ENCODE results near the gene SLC7A4. TPM values are rescaled to one million over a fixed set of nuclear protein-coding genes. Genes with fewer than 3 reads are reported as not detected.
"Not testable (repeated sequence)": the region's sequence is repeated elsewhere in the genome, so short reads cannot be mapped to it uniquely, and the experiment has no call there.

The SLC7A4 gene
- total and polyA plus RNA-seq, 10 of the 15 experiments (the other 5 are each of a cell fraction or from before 2014, with no cell fraction given): 0.06 to 0.25 (median 0.14) TPM; not detected in 6

DNA sequence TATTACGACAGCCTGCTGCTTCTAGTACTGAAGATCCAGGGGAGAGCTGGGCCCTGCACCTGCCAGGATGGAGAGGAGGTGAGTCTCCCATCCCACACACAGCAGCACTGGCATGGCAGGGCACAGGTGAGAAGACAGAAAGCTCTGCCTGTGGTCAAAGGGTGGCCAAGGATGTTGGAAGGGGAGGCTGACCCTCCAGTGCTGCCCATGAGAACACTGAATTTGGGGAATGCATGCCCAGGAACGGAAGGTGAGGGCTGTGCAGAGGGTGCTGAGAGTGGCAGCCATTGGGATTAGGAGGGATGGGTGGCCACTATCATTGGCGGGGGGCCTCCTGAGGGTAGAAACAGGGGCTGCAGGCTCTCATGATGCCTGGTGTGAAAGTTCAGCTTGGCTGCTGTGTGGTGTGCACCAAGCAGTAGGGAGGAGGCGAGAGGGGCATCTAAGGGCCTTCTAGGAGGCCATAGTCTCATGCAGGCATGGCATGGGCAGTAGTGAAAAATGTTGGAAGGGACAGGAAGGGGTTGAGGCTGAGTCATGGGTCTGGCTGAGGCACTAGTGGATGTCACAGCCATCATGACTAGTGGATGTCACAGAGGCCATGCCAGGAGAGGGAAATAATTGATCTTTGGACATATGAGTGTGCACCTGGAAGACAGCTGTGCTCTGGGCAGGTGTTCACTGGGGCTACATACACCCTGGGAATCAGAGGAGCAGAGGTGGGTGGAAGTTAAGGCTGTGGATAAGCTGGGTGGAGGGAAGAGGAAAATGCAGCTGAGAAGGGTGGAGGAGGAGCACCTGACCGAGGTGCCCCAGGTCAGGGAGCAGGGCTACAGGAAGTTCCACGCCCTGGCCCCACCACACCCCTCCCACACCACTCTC is 10.9 kb upstream of the SLC7A4 start (continued):
- TF ChIP-seq, protein P1, sequence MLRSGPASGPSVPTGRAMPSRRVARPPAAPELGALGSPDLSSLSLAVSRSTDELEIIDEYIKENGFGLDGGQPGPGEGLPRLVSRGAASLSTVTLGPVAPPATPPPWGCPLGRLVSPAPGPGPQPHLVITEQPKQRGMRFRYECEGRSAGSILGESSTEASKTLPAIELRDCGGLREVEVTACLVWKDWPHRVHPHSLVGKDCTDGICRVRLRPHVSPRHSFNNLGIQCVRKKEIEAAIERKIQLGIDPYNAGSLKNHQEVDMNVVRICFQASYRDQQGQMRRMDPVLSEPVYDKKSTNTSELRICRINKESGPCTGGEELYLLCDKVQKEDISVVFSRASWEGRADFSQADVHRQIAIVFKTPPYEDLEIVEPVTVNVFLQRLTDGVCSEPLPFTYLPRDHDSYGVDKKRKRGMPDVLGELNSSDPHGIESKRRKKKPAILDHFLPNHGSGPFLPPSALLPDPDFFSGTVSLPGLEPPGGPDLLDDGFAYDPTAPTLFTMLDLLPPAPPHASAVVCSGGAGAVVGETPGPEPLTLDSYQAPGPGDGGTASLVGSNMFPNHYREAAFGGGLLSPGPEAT (IDR thresholded peaks at IDR 0.05; ENCODE audit: low read depth): no peak
- no peak for TF ChIP-seq ESRRA (IDR thresholded peaks at IDR 0.05; ENCODE audit: low read length)

DNA sequence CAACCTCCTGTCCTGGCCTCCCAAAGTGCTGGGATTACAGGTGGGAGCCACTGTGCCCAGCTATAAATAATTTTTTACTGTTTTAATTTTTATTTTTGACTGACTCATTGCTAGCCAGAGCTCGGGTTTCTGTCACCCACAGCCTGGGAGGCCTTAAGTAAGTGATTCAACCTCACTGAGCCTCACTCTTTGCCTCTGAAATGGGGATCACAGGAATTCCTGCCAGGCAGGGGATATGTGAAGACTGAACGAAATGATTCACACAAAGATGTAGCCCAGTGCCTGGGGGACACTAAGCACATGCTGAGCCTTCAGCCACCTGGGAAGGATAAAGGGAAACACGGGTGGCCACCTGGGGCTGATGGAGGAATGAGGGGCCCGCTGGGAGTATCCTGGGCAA is 9.6 kb upstream of the SLC7A4 start:
- no peak overlapping the region for H3K9ac ChIP-seq (ENCODE audit: control insufficient read depth, insufficient read depth, low read length)
- FAIRE-seq (no peak), DNase-seq (ENCODE audit: low read depth, low spot score) (no peak), ATAC-seq (no peak)
- no peaks in the 10 kb centered on the region for H4K20me1 ChIP-seq (ENCODE audit: control insufficient read depth, insufficient read depth)
- H3K4me1 ChIP-seq (ENCODE audit: control insufficient read depth, insufficient read depth, low read length): no peaks in the 10 kb centered on the region; the same call in 1 of the 2 replicates
- 17% methylated on average over 4 of the region's 4 CpGs for WGBS (ENCODE audit: insufficient coverage, insufficient replicate concordance, low lambda C conversion rate, missing lambda C conversion rate)
- intact Hi-C loops (cut with micrococcal nuclease; ENCODE audit: unreplicated experiment): no loop called here
- TF ChIP-seq NFYB (IDR thresholded peaks at IDR 0.05; ENCODE audit: insufficient read depth, low read depth, low read length) (no peak), MAX (IDR thresholded peaks at IDR 0.05; ENCODE audit: low read depth, low read length) (no peak), HDAC6 (IDR thresholded peaks at IDR 0.05; ENCODE audit: unreplicated experiment) (no peak)
- in situ Hi-C loops (cut with MboI): no loop called here
- no peak overlapping the region for H3K4me3 ChIP-seq
- BruUV-seq (replicated peaks): no TSS peak
- no peak overlapping the region for H3K4me2 ChIP-seq (ENCODE audit: control insufficient read depth, insufficient read depth)
- H2AFZ ChIP-seq (ENCODE audit: control insufficient read depth, low read depth, low read length): no peak overlapping the region
- no peaks in the 10 kb centered on the region for H3K9me3 ChIP-seq (replicated peaks; ENCODE audit: control insufficient read depth, insufficient read depth, low read length)
- H3K27ac ChIP-seq (ENCODE audit: control insufficient read depth, insufficient read depth): no peak overlapping the region
- H3K36me3 ChIP-seq (ENCODE audit: control insufficient read depth in 2 of 2, insufficient read depth in 2 of 2, low read length in 1 of 2): no peaks in the 10 kb centered on the region
- H3K27me3 ChIP-seq (replicated peaks in 1 of 2; ENCODE audit: control insufficient read depth in 2 of 2, insufficient read depth in 2 of 2, low read length in 1 of 2): peaks cover 0 to 1% of the 10 kb centered on the region in 2 experiments; a peak in 2 of 4 replicates
- POLR2A ChIA-PET: no interaction called here
- CTCF ChIA-PET: no interaction called here
- RAD21 ChIA-PET (ENCODE audit: unreplicated experiment): no interaction called here
- no peaks in the 10 kb centered on the region for H3K79me2 ChIP-seq (ENCODE audit: control insufficient read depth, insufficient read depth, low read length)
- SMC1A ChIA-PET (ENCODE audit: uncharacterized antibody, unreplicated experiment): no interaction called here

GRCh38 chr22:21039158-21039557 is 6.8 kb upstream of the SLC7A4 start:
- H3K36me3 ChIP-seq (ENCODE audit: control insufficient read depth in 2 of 2, insufficient read depth in 2 of 2, low read length in 1 of 2); CTCF ChIA-PET; H3K4me1 ChIP-seq (ENCODE audit: control insufficient read depth, insufficient read depth, low read length); H3K9ac ChIP-seq (ENCODE audit: control insufficient read depth, insufficient read depth, low read length); in situ Hi-C loops (cut with MboI); H3K79me2 ChIP-seq (ENCODE audit: control insufficient read depth, insufficient read depth, low read length); POLR2A ChIA-PET; H3K9me3 ChIP-seq (replicated peaks; ENCODE audit: control insufficient read depth, insufficient read depth, low read length); FAIRE-seq; RAD21 ChIA-PET (ENCODE audit: unreplicated experiment); DNase-seq (ENCODE audit: low read depth, low spot score); H3K27me3 ChIP-seq (replicated peaks in 1 of 2; ENCODE audit: control insufficient read depth in 2 of 2, insufficient read depth in 2 of 2, low read length in 1 of 2); H3K4me2 ChIP-seq (ENCODE audit: control insufficient read depth, insufficient read depth); H2AFZ ChIP-seq (ENCODE audit: control insufficient read depth, low read depth, low read length); BruUV-seq (replicated peaks); intact Hi-C loops (cut with micrococcal nuclease; ENCODE audit: unreplicated experiment); H3K4me3 ChIP-seq; H3K27ac ChIP-seq (ENCODE audit: control insufficient read depth, insufficient read depth); SMC1A ChIA-PET (ENCODE audit: uncharacterized antibody, unreplicated experiment); H4K20me1 ChIP-seq (ENCODE audit: control insufficient read depth, insufficient read depth); ATAC-seq: not testable (repeated sequence)
- WGBS (ENCODE audit: insufficient coverage, insufficient replicate concordance, low lambda C conversion rate, missing lambda C conversion rate): 48% methylated on average over 5 of the region's 5 CpGs

Measured in GM12878 (cell line).